IMR-90 (cell line): ENCODE measurements around the gene NPS.

Source experiments
- POLR2A ChIP-seq: IDR thresholded peaks from 2 replicates; pipeline ENCODE4 v1.6.1; 2012; ENCODE audit warnings: mild to moderate bottlenecking, low read depth, low read length
- RCOR1 ChIP-seq: IDR thresholded peaks from 2 replicates; pipeline ENCODE4 v1.6.1; 2012; ENCODE audit warnings: mild to moderate bottlenecking, low read length, improper control_type of control experiment; ENCODE audit not compliant: insufficient replicate concordance
- USF2 ChIP-seq: fragments of 150-350 bp; IDR thresholded peaks from 2 replicates; pipeline ENCODE4 v1.6.1; 2017; ENCODE audit warnings: mild to moderate bottlenecking, antibody characterized with exemption, low read length, low read depth
- TF ChIP-seq, protein P1 (sequence below): conservative IDR thresholded peaks from 2 replicates; pipeline ENCODE4 v1.5.1; 2012; ENCODE audit warnings: mild to moderate bottlenecking, low read depth, low read length, improper control_type of control experiment

GRCh38 chr10:127570036-127570435 is 20.9 kb downstream of the NPS start:
- TF ChIP-seq, protein P1, sequence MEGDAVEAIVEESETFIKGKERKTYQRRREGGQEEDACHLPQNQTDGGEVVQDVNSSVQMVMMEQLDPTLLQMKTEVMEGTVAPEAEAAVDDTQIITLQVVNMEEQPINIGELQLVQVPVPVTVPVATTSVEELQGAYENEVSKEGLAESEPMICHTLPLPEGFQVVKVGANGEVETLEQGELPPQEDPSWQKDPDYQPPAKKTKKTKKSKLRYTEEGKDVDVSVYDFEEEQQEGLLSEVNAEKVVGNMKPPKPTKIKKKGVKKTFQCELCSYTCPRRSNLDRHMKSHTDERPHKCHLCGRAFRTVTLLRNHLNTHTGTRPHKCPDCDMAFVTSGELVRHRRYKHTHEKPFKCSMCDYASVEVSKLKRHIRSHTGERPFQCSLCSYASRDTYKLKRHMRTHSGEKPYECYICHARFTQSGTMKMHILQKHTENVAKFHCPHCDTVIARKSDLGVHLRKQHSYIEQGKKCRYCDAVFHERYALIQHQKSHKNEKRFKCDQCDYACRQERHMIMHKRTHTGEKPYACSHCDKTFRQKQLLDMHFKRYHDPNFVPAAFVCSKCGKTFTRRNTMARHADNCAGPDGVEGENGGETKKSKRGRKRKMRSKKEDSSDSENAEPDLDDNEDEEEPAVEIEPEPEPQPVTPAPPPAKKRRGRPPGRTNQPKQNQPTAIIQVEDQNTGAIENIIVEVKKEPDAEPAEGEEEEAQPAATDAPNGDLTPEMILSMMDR = no peak
- TF ChIP-seq USF2 = no peak
- no peak for TF ChIP-seq POLR2A
- TF ChIP-seq RCOR1 = no peak
